ENCODE results near the gene IFRD1.
A peak's percentile ranks its signal among the peaks of the same experiment; 100 is the strongest.

IFRD1 gene

GRCh38 chr7:112452102-112452888, 2.0 kb downstream of the IFRD1 start (continued):
- TF ChIP-seq ZNF155 (tag by site-specific recombination; IDR thresholded peaks at IDR 0.05) (no peak), ZNF600 (tag by site-specific recombination; IDR thresholded peaks at IDR 0.05) (peak; percentile 60; the same call in 1 of the 2 replicates), BCL11A (tag by site-specific recombination; IDR thresholded peaks at IDR 0.05; ENCODE audit: low read depth) (no peak), KLF10 (tag by site-specific recombination; IDR thresholded peaks at IDR 0.05) (peak; percentile 37; the same call in 1 of the 2 replicates), ZNF341 (tag by site-specific recombination; IDR thresholded peaks at IDR 0.05; ENCODE audit: low read depth) (no peak), ZNF23 (tag by site-specific recombination; IDR thresholded peaks at IDR 0.05; ENCODE audit: borderline replicate concordance) (no peak), ZBTB1 (tag by site-specific recombination; IDR thresholded peaks at IDR 0.05) (no peak), HOXC10 (CRISPR knock-in tag; IDR thresholded peaks at IDR 0.05) (no peak), ZFP37 (tag by site-specific recombination; IDR thresholded peaks at IDR 0.05) (0 out of 2 replicates have a peak, but pooled peaks have one; percentile 15), MEIS1 (CRISPR knock-in tag; IDR thresholded peaks at IDR 0.05; ENCODE audit: borderline replicate concordance) (no peak), ZNF391 (tag by site-specific recombination; IDR thresholded peaks at IDR 0.05; ENCODE audit: borderline replicate concordance, low read depth) (no peak), ZNF488 (tag by site-specific recombination; IDR thresholded peaks at IDR 0.05) (no peak), ZNF2 (tag by site-specific recombination; IDR thresholded peaks at IDR 0.05) (0 out of 2 replicates have a peak, but pooled peaks have one; percentile 25), TCF7L2 (IDR thresholded peaks at IDR 0.05; ENCODE audit: borderline replicate concordance, low read depth, low read length) (no peak), HOXD13 (CRISPR knock-in tag; IDR thresholded peaks at IDR 0.05; ENCODE audit: borderline replicate concordance) (no peak), ZBTB49 (tag by site-specific recombination; IDR thresholded peaks at IDR 0.05; ENCODE audit: low read depth) (no peak), KLF8 (tag by site-specific recombination; IDR thresholded peaks at IDR 0.05) (no peak), KLF16 (tag by site-specific recombination; IDR thresholded peaks at IDR 0.05) (0 out of 2 replicates have a peak, but pooled peaks have one; percentile 12), ZXDB (tag by site-specific recombination; IDR thresholded peaks at IDR 0.05) (no peak), ZNF214 (tag by site-specific recombination; IDR thresholded peaks at IDR 0.05; ENCODE audit: borderline replicate concordance) (no peak), ZNF423 (tag by site-specific recombination; IDR thresholded peaks at IDR 0.05) (no peak), ZNF629 (tag by site-specific recombination; IDR thresholded peaks at IDR 0.05) (peak; percentile 32), ZNF18 (tag by site-specific recombination; IDR thresholded peaks at IDR 0.05) (peak; percentile 82), ZNF362 (tag by site-specific recombination; IDR thresholded peaks at IDR 0.05) (peak; percentile 99), YY2 (tag by site-specific recombination; IDR thresholded peaks at IDR 0.05) (no peak), ZEB2 (tag by site-specific recombination; IDR thresholded peaks at IDR 0.05) (0 out of 2 replicates have a peak, but pooled peaks have one; percentile 12), ZBTB48 (tag by site-specific recombination; IDR thresholded peaks at IDR 0.05) (peak; percentile 86), ZFP3 (tag by site-specific recombination; IDR thresholded peaks at IDR 0.05; ENCODE audit: low read depth) (peak; percentile 59), ZNF449 (tag by site-specific recombination; IDR thresholded peaks at IDR 0.05) (no peak), ZSCAN23 (tag by site-specific recombination; IDR thresholded peaks at IDR 0.05) (no peak), ZNF184 (tag by site-specific recombination; IDR thresholded peaks at IDR 0.05) (no peak), ZNF157 (tag by site-specific recombination; IDR thresholded peaks at IDR 0.05) (no peak), PRDM1 (tag by site-specific recombination; IDR thresholded peaks at IDR 0.05) (peak; percentile 39; the same call in 1 of the 2 replicates)

Data from HEK293 (cell line).